HG03439 (cell line): ENCODE results near the gene EGR4.
"Not testable (repeated sequence)": the region's sequence is repeated elsewhere in the genome, so short reads cannot be mapped to it uniquely, and the experiment has no call there.

ENCODE experiments used
- ATAC-seq: cut with Tn5 transposase; IDR thresholded peaks from one replicate; pipeline ENCODE4 v1.9.1; 2021; ENCODE audit warnings: mild to moderate bottlenecking, moderate library complexity; ENCODE audit not compliant: unreplicated experiment

Gene EGR4

GRCh38 chr2:73264332-73264606, 29.1 kb downstream of the EGR4 start:
- ATAC-seq, result no peak

GRCh38 chr2:73263540-73264331, 29.6 kb downstream of the EGR4 start:
- ATAC-seq, result no peak

DNA sequence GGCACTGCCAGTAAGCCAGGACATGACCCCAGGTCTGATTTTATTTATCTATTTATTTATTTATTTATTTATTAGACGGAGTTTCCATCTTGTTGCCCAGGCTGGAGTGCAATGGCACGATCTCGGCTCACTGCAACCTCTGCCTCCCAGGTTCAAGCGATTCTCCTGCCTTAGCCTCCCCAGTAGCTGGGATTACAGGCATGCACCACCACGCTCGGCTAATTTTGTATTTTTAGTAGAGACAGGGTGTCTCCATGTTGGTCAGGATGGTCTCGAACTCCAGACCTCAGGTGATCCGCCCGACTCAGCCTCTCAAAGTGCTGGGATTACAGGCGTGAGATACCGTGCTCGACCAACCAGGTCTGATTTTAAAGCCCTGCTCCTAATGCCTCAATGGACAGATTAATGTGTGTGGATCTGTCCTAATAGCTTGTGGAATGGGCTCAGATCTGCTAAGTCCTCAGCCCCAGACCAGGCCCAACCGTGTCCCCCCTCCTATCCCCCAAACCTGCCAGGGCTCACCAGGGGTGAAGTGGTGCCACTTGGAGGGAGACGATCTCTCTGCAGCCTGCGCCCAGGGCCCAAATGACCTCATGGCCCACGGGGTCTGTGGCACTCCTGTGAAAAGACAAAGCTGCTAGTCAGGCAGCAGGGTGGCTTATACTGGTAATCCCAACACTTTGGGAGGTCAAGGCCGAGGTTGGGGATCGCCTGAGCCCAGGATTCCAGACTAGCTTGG, 30.5 kb downstream of the EGR4 start:
- ATAC-seq, result not testable (repeated sequence)

DNA sequence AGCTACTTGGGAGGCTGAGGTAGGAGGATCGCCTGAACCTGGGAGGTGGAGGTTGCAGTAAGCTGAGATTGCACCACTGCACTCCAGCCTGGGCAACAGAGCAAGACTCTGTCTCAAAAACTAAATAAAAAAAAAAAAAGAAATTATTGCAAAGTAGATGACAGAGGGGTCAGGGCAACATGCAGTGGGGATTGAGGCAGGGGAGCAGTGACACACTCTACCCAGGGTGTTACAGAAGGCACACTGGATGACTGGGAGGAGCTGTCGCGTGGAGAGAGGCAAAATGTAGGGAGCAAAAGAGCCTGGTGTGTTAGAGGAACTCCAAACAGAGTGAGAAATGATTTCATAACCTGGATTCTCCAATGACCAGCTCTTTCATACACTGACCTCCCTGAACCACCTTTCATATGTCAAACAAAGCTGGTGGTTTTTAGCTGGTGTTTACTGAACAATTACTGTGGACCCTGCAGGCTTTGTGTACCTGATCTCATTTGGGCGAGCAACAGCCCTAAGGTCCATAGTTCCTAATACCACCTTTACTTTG, 31.2 kb downstream of the EGR4 start:
- ATAC-seq, result no peak

- no peak for ATAC-seq
Observed at GRCh38 chr2:73260338-73260984, 32.9 kb downstream of the EGR4 start.

- no peak for ATAC-seq
Observed at GRCh38 chr2:73259704-73260337, 33.5 kb downstream of the EGR4 start.

GRCh38 chr2:73259276-73259675, 34.1 kb downstream of the EGR4 start:
- no peak for ATAC-seq

- ATAC-seq, result no peak
Observed at GRCh38 chr2:73258913-73259215, 34.5 kb downstream of the EGR4 start.

GRCh38 chr2:73258186-73258912, 35.0 kb downstream of the EGR4 start:
- ATAC-seq, result no peak

DNA sequence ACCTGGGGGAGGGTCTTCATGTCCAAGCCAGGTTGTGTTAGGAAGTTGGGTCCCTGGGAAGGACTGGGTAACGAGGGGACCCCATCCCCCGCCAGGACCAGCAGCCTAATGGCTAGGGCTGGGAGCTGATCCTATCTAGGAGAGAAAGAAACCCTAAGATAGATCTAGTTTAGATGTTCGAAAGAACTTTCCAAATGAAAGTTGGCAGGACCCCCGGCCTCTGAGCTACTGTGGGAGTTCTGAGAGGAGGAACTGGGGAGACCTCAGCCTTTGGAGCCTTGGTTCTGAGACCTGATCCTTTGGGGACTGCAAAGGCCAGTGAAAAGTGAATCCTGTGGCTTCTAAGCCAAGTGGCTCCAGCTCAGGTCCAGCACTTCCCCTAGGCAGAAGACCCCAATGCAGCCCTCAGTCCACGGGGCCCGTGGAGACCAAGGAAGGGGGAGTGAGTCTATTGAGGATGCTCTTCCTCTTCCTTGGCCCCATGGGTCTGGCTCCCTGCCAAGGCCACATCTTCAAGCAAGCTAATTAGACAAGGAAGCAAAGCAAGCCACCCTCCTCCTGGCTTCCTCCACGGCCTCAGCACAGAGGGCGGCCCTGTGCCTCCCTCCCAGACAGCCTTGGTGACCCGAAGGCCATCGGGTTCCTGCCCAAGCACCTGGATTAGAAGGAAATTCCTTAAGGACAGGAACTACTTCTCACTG, 35.8 kb downstream of the EGR4 start:
- no peak for ATAC-seq

DNA sequence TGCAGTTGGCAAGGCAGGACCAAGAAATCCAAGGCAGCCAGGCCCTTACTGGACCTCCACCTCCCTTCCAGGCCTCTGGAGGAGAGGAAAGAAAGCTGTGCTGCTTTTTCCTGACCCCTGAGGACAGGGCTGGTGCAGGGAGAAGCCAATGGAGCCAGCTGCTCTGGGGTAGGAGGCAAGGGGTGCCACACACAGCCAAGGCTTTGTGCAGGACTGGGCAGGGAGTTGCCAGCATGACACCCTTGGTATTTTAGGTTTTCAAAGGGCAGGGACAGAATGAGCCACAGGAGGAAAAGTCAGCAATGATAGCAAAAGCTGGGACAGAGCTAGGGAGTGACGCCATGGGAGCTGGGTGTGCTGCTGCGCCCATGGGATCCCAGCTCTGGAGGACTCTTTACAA, 36.3 kb downstream of the EGR4 start:
- ATAC-seq, result no peak

DNA sequence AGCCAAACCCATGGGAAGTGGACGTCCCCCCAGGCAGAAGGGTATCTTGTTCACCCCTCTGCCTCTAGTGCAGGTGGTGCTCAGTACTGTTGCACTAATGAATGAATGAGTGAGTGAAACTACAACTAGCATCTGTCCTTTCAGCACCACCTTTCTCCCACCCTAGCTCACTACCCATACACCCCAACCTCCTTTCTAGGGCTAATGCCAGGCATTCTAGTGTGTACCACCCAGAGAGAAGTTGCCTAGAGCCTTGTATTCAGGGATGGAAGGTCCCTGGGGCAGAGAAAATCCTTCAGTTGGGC, 36.8 kb downstream of the EGR4 start:
- no peak for ATAC-seq

GRCh38 chr2:73255907-73256617, 37.3 kb downstream of the EGR4 start:
- no peak for ATAC-seq

- no peak for ATAC-seq
Observed at GRCh38 chr2:73255007-73255644, 38.2 kb downstream of the EGR4 start.

GRCh38 chr2:73254343-73255006, 38.9 kb downstream of the EGR4 start:
- ATAC-seq, result no peak

DNA sequence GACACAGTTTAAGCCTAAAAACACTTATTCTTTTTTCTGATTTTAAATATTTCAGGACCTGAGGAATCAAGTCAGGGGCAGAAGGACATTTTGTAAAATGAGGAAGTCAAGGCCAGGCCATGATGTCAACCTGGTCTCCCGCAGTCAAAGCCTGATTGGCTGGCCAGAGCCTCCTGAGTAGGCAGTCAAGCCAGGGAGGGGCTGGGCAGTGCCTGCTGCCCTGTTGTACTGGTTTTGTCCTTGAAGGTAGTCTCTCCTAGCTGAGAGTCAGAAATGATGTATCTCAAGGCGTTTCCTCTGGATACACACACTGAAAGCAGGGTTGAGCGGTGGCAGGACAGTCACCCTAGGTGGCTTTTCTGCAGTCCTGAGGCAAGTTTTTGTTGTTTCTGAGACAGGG, 39.4 kb downstream of the EGR4 start:
- no peak for ATAC-seq

- no peak for ATAC-seq
Observed at GRCh38 chr2:73253400-73253799, 39.9 kb downstream of the EGR4 start.

GRCh38 chr2:73252238-73253027, 40.9 kb downstream of the EGR4 start:
- ATAC-seq, result no peak
